ENCODE data around the gene CELA1.

DNA sequence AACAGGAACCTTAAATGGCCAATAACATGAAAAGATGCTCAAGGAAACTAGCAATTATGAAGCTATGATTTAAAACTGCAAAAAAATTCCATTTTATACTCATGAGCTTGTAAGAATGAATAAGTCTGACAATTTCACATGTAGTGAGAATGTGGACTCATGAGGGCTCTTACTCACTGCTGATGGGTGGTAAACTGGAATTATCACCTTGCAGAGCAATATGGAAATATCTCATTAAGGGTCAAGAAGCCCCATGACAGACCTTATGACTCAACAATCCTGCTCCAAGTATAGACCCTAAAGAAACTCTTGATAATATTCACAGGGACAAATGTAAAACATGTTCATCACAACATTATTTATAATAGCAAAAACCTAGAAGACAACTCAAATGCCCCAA lies 52.8 kb downstream of the CELA1 start:
- TF ChIP-seq, protein P1, sequence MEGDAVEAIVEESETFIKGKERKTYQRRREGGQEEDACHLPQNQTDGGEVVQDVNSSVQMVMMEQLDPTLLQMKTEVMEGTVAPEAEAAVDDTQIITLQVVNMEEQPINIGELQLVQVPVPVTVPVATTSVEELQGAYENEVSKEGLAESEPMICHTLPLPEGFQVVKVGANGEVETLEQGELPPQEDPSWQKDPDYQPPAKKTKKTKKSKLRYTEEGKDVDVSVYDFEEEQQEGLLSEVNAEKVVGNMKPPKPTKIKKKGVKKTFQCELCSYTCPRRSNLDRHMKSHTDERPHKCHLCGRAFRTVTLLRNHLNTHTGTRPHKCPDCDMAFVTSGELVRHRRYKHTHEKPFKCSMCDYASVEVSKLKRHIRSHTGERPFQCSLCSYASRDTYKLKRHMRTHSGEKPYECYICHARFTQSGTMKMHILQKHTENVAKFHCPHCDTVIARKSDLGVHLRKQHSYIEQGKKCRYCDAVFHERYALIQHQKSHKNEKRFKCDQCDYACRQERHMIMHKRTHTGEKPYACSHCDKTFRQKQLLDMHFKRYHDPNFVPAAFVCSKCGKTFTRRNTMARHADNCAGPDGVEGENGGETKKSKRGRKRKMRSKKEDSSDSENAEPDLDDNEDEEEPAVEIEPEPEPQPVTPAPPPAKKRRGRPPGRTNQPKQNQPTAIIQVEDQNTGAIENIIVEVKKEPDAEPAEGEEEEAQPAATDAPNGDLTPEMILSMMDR (IDR thresholded peaks at IDR 0.05), result no peak
- TF ChIP-seq POLR2AphosphoS5 (IDR thresholded peaks at IDR 0.05) (no peak), EP300 (IDR thresholded peaks at IDR 0.05) (no peak)
